ENCODE data around the gene LAMB1.

DNA sequence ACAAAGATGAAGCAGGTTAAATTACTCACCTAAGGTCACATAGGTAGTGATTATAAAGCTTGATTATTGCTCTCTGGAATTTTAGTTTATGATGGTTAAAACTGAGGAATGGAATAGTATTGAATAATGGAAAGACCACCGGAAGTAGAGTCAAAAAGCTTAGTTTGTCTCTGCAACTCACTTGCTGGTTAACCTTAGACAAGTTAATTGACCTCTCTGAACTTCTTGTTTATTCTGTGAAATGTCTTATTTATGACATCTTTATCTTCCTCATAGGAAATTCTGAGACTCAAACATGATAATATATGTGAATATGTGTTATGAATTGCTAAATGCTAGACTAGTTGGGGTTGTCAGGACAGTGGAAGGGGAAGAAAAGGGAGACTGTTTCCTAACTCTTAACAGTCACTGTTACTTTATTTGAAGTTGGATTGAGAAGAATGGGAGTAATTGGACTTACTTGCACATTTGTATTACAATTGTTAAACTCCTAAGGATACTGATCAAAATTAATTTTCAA, 102.4 kb downstream of the LAMB1 start:
- no peak for TF ChIP-seq POLR2A (IDR thresholded peaks at IDR 0.05)
- TF ChIP-seq, protein P1, sequence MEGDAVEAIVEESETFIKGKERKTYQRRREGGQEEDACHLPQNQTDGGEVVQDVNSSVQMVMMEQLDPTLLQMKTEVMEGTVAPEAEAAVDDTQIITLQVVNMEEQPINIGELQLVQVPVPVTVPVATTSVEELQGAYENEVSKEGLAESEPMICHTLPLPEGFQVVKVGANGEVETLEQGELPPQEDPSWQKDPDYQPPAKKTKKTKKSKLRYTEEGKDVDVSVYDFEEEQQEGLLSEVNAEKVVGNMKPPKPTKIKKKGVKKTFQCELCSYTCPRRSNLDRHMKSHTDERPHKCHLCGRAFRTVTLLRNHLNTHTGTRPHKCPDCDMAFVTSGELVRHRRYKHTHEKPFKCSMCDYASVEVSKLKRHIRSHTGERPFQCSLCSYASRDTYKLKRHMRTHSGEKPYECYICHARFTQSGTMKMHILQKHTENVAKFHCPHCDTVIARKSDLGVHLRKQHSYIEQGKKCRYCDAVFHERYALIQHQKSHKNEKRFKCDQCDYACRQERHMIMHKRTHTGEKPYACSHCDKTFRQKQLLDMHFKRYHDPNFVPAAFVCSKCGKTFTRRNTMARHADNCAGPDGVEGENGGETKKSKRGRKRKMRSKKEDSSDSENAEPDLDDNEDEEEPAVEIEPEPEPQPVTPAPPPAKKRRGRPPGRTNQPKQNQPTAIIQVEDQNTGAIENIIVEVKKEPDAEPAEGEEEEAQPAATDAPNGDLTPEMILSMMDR (IDR thresholded peaks at IDR 0.05), result no peak

Measured in body of pancreas (tissue), 4 donors.